Measurements from ENCODE around the gene SMG1.

SMG1 gene

DNA sequence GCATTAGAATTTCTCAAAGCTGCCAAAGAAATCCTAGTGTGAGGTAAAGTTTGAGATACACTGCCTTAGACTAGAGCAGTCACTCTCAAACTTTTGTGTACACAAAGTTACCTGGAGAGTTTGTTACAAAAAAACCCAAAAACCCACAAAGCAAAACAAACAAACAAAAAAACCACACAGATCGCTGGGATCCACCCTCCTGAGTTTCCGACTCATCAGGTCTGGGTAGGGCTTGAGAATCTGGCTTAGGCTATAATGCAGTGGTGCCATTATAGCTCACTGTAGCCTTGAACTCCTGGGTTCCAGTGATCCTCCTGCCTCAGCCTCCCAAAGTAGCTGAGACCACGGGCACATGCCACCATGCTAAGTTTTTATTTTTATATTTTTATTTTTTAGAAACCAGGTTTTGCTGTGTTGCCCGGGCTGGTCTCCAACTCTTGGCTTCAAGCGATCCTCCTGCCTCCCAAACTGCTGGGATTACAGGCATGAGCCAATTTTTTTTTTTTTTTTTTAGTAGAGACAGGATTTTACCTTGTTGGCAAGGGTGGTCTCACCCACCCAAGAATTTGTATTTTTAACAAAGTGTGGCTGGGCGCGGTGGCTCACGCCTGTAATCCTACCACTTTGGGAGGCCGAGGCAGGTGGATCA, 22.3 kb upstream of the SMG1 start:
- ChIA-PET CTCF (no interaction called here), POLR2A (no interaction called here)
- no peak overlapping the region for H3K4me3 ChIP-seq (ENCODE audit: low read depth, low read length)
- TF ChIP-seq, protein P1, sequence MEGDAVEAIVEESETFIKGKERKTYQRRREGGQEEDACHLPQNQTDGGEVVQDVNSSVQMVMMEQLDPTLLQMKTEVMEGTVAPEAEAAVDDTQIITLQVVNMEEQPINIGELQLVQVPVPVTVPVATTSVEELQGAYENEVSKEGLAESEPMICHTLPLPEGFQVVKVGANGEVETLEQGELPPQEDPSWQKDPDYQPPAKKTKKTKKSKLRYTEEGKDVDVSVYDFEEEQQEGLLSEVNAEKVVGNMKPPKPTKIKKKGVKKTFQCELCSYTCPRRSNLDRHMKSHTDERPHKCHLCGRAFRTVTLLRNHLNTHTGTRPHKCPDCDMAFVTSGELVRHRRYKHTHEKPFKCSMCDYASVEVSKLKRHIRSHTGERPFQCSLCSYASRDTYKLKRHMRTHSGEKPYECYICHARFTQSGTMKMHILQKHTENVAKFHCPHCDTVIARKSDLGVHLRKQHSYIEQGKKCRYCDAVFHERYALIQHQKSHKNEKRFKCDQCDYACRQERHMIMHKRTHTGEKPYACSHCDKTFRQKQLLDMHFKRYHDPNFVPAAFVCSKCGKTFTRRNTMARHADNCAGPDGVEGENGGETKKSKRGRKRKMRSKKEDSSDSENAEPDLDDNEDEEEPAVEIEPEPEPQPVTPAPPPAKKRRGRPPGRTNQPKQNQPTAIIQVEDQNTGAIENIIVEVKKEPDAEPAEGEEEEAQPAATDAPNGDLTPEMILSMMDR (IDR thresholded peaks at IDR 0.05; ENCODE audit: insufficient read depth, low read length, missing control alignments) = no peak
- DNase-seq (ENCODE audit: low read depth, low spot score) = no peak

DNA sequence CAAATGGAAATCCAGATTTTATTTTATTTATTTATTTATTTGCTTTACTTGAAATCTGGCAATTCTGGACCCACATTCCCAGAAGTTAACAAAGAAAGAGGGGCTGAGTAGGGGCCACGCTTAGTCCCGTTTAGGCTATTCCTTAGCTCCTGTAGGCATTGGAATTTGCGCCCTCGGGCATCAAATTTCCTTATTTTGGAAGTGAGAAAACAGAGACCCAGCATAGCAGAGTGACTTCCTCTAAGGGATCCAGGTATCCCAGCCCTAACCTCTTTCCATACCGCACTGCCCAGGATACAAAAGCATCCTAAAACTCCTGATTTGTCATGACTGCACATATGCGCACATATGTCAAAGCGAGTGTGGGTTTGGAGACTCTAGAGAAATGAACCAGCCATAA, 19.0 kb upstream of the SMG1 start:
- no peak overlapping the region for H3K4me3 ChIP-seq (ENCODE audit: low read depth, low read length)
- DNase-seq (ENCODE audit: low read depth, low spot score) = no peak
- TF ChIP-seq, protein P1 (IDR thresholded peaks at IDR 0.05; ENCODE audit: insufficient read depth, low read length, missing control alignments) = no peak
- POLR2A ChIA-PET = no interaction called here
- CTCF ChIA-PET = interaction anchor here (1.2 to 2.0 kb wide), 2 partner anchors 38 to 143 kb away, joined by 4 to 5 read pairs; partner anchors contain the start of gene TMC7

DNA sequence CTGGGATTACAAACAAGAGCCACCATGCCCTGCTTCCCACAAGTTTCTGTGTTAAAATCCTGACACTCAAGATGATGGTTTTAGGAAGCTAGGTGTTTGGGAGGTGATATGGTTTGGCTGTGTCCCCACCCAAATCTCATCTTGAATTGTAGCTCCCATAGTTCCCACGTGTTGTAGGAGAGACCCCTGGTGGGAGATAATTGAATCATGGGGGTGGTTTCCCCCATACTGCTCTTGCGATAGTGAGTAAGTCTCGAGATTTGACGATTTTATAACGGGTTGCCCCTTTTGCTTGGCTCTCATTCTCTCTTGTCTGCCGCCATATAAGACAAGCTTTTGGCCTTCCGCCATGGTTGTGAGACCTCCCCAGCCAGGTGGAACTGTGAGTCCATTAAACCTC, 17.2 kb upstream of the SMG1 start:
- ChIA-PET POLR2A (no interaction called here), CTCF (interaction anchor here (0.8 to 1.3 kb wide), 3 partner anchors 15 to 141 kb away, joined by 3 to 4 read pairs (median 3); no protein-coding TSS in a partner anchor)
- TF ChIP-seq, protein P1 (IDR thresholded peaks at IDR 0.05; ENCODE audit: insufficient read depth, low read length, missing control alignments) = no peak
- no peak for DNase-seq (ENCODE audit: low read depth, low spot score)
- no peak overlapping the region for H3K4me3 ChIP-seq (ENCODE audit: low read depth, low read length)

DNA sequence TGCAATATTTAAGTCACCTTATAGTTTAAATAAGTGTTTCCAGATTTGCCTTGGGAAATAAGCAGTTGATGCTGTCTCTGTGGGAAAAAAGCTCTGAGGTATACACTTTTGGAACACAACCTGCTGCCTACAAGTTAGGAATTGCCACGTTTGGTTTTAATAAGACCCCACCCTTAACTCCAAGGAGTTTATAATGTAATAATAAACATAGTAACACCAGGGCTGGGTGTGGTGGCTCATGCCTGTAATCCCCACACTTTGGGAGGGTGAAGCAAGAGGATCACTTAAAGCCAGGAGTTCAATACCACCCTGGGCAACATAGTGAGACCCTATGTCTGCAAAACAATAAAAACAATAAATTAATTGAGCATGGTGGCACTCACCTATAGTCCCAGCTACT, 15.9 kb upstream of the SMG1 start:
- POLR2A ChIA-PET = no interaction called here
- CTCF ChIA-PET = no interaction called here
- H3K4me3 ChIP-seq (ENCODE audit: low read depth, low read length) = no peak overlapping the region
- TF ChIP-seq, protein P1 (IDR thresholded peaks at IDR 0.05; ENCODE audit: insufficient read depth, low read length, missing control alignments) = no peak
- DNase-seq (ENCODE audit: low read depth, low spot score) = no peak

DNA sequence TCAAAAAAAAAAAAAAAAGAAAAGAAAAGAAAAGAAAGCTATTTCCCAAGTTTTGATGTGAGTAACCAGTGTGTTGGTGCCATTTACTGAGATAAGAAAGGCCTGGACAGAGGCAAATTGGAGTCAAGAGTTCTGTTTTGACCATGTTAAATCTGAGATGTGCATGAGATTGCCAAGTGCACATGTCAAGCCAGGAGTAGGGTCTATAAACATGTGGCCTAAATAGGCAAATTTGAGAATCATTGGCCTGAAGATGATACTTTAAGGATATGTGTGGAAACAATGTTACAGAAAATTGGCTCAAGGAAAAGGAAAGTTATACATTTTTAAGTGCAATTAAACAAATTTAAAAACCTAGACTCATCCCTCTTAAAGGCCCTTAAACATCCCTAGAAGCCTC, 15.3 kb upstream of the SMG1 start:
- no peak overlapping the region for H3K4me3 ChIP-seq (ENCODE audit: low read depth, low read length)
- ChIA-PET CTCF (no interaction called here), POLR2A (no interaction called here)
- TF ChIP-seq, protein P1 (IDR thresholded peaks at IDR 0.05; ENCODE audit: insufficient read depth, low read length, missing control alignments) = no peak
- no peak for DNase-seq (ENCODE audit: low read depth, low spot score)

DNA sequence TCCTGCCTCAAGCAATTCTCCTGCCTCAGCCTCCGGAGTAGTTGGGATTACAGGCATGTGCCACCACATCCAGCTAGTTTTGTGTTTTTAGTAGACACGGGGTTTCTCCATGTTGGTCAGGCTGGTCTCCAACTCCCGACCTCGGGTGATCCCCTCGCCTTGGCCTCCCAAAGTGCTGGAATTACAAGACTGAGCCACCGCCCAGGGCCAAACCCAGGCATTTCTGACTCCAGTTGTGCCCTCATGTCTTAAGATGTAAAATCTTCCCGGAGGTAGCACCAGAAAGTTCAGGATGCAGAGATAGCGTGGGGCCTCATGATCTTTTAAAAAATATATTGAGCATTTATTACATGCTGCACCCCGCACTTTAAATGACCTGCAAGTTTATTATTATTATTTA, 12.8 kb upstream of the SMG1 start:
- ChIA-PET CTCF (no interaction called here), POLR2A (no interaction called here)
- TF ChIP-seq, protein P1 (IDR thresholded peaks at IDR 0.05; ENCODE audit: insufficient read depth, low read length, missing control alignments) = no peak
- no peak overlapping the region for H3K4me3 ChIP-seq (ENCODE audit: low read depth, low read length)
- DNase-seq (ENCODE audit: low read depth, low spot score) = no peak
